ENCODE results near the gene LIFR. TPM values are rescaled to one million over a fixed set of nuclear protein-coding genes. Genes with fewer than 3 reads are reported as not detected.
"Not testable (repeated sequence)": the region's sequence is repeated elsewhere in the genome, so short reads cannot be mapped to it uniquely, and the experiment has no call there.

LIFR gene
- total RNA-seq, 2 experiments from 2014 or later, result not detected

GRCh38 chr5:38582293-38582974 lies 26.0 kb upstream of the LIFR start:
- ChIA-PET CTCF (no interaction called here), POLR2A (no interaction called here)

DNA sequence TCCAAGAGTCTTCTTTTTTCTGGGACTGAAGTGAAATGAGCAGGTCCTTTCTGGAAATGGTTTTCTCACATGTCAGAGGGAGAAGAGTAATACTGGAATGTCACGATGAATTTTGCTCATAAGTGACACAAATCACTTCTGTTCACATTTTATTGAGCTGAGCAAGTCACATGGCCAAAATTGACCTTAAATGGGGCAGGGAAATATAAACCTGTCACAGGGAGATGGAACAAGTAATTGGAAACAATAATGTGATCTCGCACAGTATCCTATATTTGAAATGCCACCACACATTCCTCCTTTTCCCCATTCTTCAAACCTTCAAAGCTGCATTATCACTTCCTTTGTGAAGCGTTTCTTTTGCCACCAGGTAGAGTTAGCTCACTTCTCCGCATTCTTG lies 25.2 kb upstream of the LIFR start:
- ChIA-PET POLR2A (no interaction called here), CTCF (interaction anchor here (0.6 kb wide), 1 partner anchor 780 kb away, joined by 3 read pairs; no protein-coding TSS in a partner anchor)

DNA sequence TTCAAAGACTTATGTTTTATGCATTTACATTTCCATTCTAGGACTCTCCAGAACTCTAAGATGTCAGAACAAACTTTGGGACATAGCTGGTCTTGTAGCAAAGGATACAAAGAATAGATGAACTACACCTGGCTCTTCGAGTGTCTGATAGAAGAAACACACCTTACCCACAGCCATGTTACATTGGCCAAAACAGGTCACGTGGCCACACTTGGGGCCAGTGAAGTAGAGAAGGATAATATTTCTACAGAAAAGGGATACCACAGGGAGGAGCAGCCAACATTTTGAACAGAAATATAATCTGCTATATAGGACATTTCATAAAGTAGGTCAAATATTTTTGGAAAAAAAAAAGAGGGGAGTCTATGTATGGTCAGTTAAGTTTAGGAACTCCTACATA lies 22.7 kb upstream of the LIFR start:
- POLR2A ChIA-PET, result no interaction called here
- CTCF ChIA-PET, result no interaction called here

DNA sequence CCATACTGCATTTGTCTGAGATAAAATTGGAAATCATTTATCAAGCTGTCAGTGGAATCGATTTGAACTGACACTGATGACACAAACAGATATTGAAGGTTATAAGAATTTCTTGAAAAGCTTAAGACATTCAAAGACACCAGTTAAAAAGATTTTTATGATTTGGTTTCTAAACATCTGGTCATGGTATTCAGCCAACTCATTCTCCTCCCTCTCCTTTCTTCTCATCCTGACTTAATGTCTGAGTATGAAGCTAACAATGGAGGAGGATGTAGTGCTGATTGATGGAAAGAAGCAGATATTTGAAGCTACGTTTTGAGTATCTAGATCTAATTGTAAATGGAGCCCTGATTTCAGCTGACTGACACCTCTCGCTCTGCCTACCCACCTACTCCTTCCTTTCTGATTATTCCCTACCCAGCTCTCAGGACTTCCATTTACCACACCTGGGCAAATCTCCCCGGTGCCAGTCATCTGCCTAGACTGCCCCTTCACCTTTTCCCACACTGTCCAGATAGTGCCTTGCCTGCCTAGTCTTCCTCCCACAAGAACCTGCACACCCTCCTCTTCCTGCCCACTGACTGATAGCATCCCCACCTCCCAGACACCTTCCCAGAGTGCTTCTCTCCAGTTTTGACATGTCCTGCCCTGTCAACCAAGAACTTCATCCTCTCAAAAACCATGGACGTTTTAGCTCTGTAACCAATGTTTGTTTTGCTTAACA lies 20.7 kb upstream of the LIFR start:
- ChIA-PET CTCF (no interaction called here), POLR2A (no interaction called here)

GRCh38 chr5:38576442-38576841 lies 20.0 kb upstream of the LIFR start:
- POLR2A ChIA-PET, result no interaction called here
- CTCF ChIA-PET, result no interaction called here

GRCh38 chr5:38575476-38575875 lies 19.0 kb upstream of the LIFR start:
- CTCF ChIA-PET, result no interaction called here

GRCh38 chr5:38574009-38574408 lies 17.6 kb upstream of the LIFR start:
- ChIA-PET CTCF (no interaction called here), POLR2A (no interaction called here)

More at GRCh38 chr5:38575476-38575875, 19.0 kb upstream of the LIFR start:
- POLR2A ChIA-PET, result no interaction called here

DNA sequence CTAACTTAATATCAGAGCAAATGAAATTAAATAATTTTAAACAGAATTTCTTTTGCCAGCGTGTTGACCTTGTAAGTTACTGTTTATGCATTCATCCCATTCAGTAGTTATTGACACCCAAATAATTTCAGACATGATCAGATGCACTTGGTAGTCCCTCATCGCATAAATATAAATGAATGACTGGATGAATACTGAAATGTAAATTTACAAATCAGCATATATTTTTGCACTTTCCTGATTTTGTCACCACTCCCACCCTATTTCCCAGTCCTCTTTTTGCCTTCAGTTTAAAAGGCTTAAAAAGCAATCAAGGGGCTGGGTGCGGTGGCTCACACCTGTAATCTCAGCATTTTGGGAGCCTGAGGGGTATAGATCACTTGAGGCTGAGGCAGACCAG lies 17.1 kb upstream of the LIFR start:
- ChIA-PET POLR2A (no interaction called here), CTCF (no interaction called here)

DNA sequence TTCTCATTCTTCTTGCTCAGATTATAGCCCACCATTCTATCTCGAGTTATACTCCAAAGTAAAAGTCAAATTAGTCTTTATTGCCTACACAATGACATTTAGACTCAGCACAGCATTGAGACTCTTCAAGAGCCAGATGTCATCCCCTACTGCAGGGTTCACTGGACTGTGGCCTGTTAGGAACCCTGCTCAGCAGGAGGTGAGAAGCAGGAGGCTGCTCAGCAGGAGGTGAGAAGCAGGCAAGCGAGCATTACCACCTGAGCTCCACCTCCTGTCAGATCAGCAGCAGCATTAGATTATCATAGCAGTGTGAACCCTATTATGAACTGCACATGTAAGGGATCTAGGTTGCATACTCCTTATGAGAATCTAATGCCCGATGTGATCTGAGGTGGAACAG lies 12.7 kb upstream of the LIFR start:
- CTCF ChIA-PET, result no interaction called here
- POLR2A ChIA-PET, result no interaction called here

GRCh38 chr5:38567306-38567705 lies 10.9 kb upstream of the LIFR start:
- POLR2A ChIA-PET, CTCF ChIA-PET: not testable (repeated sequence)

DNA sequence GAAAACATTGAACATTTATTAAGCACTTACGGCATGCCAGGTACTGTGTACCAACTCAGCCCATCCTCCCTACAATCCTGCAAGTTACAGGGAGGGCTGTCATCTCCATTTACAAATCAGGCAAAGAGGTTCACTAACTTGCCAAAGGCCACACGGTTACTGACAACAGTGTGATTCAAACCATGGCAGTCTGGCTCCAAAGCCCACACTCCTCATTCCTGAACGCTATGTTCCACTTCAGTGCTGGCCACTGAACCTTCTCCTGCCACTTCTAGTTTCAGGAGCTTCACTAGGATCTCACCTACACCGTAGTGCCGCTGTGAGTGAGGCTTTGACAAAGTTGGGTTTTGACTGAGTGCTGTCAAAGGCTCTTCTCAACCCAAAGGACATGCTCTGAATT lies 7.2 kb upstream of the LIFR start:
- POLR2A ChIA-PET, result no interaction called here
- CTCF ChIA-PET, result no interaction called here

DNA sequence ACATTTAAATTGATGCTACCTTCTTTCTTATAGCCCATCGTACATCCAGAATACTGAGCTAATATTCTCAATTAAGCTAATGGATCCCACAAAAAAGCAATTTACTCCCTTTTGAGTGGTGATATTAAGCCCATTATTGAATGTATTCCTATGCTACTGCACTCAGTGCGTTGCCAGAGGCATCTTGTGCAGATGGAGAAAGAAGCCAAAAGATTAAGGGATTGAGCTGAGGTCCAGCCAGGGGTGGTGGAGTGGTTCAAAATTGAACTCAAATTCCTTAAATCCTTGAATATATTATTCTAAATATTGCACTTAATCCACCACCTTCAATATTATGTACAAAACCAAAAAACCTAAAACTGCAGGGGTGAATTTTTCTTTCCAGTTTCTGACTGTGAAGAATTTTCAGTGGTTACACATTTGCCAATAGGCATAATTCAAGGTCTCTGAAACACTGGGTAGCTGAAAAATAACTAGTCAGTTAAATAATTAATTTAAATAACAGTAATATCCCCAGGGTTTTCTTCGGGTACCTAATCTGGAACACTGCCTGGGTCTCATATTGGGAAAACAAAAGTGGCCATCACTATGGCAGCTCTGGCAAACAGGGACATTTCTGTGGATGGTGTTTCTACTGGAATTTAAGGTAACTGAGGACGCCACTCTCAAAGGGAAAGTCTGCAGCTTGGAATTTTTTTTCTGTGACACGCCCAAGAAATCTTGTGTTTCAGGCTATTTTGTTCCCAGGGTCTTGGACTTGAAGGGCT lies 6.2 kb upstream of the LIFR start:
- ChIA-PET POLR2A (no interaction called here), CTCF (interaction anchor here (0.8 kb wide), 1 partner anchor 121 kb away, joined by 3 read pairs; no protein-coding TSS in a partner anchor)

- POLR2A ChIA-PET, result no interaction called here
- CTCF ChIA-PET, result interaction anchor here (0.6 to 1.0 kb wide), 2 partner anchors 118 to 301 kb away, joined by 3 read pairs; no protein-coding TSS in a partner anchor
Measured at GRCh38 chr5:38559428-38559827, 3.0 kb upstream of the LIFR start.

GRCh38 chr5:38557792-38558191 lies 1.3 kb upstream of the LIFR start:
- ChIA-PET CTCF (no interaction called here), POLR2A (no interaction called here)

DNA sequence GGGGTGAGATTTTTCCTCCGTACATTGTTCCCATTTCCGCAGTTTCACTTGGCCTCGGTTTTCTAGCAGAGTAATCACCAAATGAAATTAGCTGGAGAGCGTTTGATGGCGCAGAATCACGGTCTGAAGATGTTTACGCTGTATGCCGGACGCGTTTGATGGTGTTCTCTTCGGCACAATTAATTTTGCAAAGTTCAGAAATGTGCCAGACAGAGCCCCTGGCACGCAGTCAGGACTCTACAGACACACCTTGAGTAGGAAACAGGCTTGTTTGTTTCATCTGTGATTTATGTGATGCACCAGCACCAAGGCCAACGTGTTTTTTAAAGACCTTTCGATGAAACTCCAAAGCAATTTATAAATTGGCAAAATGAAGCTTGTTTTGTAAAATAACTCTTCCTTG lies 863 bp upstream of the LIFR start:
- ChIA-PET CTCF (no interaction called here), POLR2A (no interaction called here)

- ChIA-PET POLR2A (no interaction called here), CTCF (no interaction called here)
Measured at GRCh38 chr5:38556088-38556598, 303 bp downstream of the LIFR start.

- CTCF ChIA-PET, result no interaction called here
- POLR2A ChIA-PET, result no interaction called here
Measured at GRCh38 chr5:38555354-38556087, 925 bp downstream of the LIFR start.

- ChIA-PET POLR2A (no interaction called here), CTCF (no interaction called here)
Measured at GRCh38 chr5:38554861-38555260, 1.6 kb downstream of the LIFR start.

DNA sequence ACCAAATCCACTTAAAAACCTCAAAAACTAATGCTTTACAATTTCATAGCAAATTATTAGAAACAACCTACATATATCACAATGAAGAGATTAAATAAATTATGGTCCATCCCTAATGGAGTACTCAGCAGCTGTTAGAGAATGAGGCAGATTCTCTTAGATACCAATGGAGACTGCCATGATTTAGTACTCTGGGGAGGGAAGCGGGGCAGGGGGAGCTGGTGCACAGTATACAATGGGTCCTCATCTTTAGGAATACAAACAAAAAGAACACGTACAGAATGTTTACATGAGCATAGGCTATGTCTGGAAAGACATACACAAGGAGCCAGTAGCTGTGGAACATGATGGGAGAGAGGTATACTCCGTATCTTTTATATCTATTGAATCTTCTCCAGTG lies 2.0 kb downstream of the LIFR start:
- ChIA-PET CTCF (no interaction called here), POLR2A (no interaction called here)

DNA sequence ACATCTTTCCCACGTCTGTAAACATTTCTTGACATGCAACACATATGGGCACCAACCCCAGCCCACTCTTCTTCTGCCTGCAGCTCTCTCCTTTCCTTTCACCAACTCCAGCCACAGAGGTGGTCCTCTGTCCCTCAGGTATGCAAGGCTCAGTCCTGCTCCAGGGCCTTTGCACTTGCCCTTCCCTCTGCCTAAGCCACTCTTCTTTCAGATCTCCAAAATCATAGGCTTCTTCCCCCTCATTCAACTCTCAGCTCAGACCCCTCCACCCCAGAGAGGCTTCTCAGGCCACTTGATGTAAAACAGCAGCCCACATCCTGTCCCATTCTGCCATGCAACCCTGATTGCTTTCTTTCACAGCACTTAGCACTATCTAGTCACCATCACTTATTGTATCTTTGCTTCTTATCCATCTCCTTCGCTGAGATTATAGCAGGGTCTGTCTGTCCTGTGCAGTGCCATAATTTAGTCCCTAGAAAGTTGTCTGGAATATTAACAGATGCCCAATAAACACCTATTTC lies 3.4 kb downstream of the LIFR start:
- ChIA-PET CTCF (no interaction called here), POLR2A (no interaction called here)
